GM12878 (cell line): Measurements from ENCODE around the gene BCL2.

Source experiments
- ETV6 ChIP-seq, 2 experiments: fragments of 450-650 bp in 1 of 2; IDR thresholded peaks in 1 of 2; conservative IDR thresholded peaks in 1 of 2; 2 replicates each; pipeline ENCODE4 v1.6.1; 2014; ENCODE audit warnings: antibody characterized with exemption in 1 of 2, borderline replicate concordance in 1 of 2, low read depth in 1 of 2, mild to moderate bottlenecking in 1 of 2, moderate library complexity in 1 of 2
- EZH2 ChIP-seq: IDR thresholded peaks from 2 replicates; pipeline ENCODE4 v1.6.1; 2012; ENCODE audit warnings: low read depth, mild to moderate bottlenecking, control low read depth, inconsistent platforms, low read length, borderline replicate concordance; ENCODE audit not compliant: control insufficient read depth
- FOS ChIP-seq: IDR thresholded peaks from 3 replicates; pipeline ENCODE4 v1.6.1; 2011; ENCODE audit warnings: borderline replicate concordance; ENCODE audit not compliant: insufficient read length; ENCODE audit errors: extremely low read depth
- GABPA ChIP-seq: IDR thresholded peaks from 2 replicates; pipeline ENCODE4 v1.6.1; 2014; ENCODE audit warnings: antibody characterized with exemption, low read depth, mild to moderate bottlenecking, inconsistent platforms
- MXI1 ChIP-seq: fragments of 150-350 bp; IDR thresholded peaks from 2 replicates; pipeline ENCODE4 v1.6.1; 2011; ENCODE audit warnings: low read depth, mild to moderate bottlenecking, inconsistent platforms, low read length, improper control_type of control experiment
- POLR2A ChIP-seq: IDR thresholded peaks from 2 replicates; pipeline ENCODE4 v1.6.1; 2011; ENCODE audit warnings: low read depth, mild to moderate bottlenecking, low read length
- ZZZ3 ChIP-seq: IDR thresholded peaks from 2 replicates; pipeline ENCODE4 v1.6.1; 2011; ENCODE audit warnings: low read depth; ENCODE audit not compliant: control insufficient read depth, insufficient read length
- TF ChIP-seq, protein P1 (sequence below): IDR thresholded peaks from 2 replicates; pipeline ENCODE4 v1.6.1; 2012; ENCODE audit warnings: low read depth, low read length, improper control_type of control experiment
- TF ChIP-seq, protein P2 (sequence below): IDR thresholded peaks from 2 replicates; pipeline ENCODE4 v1.6.1; 2012; ENCODE audit warnings: mild to moderate bottlenecking, low read depth, low read length
- TF ChIP-seq, protein P3 (sequence below), 3 experiments: IDR thresholded peaks in 2 of 3; conservative IDR thresholded peaks in 1 of 3; 2 replicates each; pipeline ENCODE4 v1.5.1; 2011; ENCODE audit warnings: low read depth in 3 of 3, low read length in 3 of 3, mild to moderate bottlenecking in 3 of 3, control low read depth in 2 of 3, moderate library complexity in 2 of 3, inconsistent platforms in 1 of 3, mixed read lengths in 1 of 3; ENCODE audit not compliant: control insufficient read depth in 2 of 3, insufficient read depth in 1 of 3; ENCODE audit errors: extremely low read depth in 1 of 3

DNA sequence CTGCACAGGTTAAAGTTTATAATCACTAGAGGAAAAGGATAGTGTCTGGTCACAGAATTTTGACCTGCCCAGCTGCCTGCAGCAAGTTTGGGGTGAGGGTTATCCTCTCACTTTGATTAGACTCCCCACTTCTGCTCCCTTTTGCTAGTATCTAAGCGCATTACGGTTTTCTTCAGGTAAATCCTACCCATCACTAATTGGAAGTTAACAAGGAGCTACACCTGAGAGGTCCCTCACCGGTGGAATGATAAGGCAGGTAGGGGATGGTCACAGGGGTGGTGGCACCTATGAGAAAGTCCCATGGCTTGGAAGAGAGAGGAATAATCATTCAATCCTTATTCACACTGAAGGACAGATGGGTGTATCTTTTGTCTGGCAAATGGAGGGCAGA is 7.6 kb downstream of the BCL2 start:
- TF ChIP-seq, protein P1, sequence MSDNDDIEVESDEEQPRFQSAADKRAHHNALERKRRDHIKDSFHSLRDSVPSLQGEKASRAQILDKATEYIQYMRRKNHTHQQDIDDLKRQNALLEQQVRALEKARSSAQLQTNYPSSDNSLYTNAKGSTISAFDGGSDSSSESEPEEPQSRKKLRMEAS = no peak
- TF ChIP-seq MXI1 (no peak), EZH2 (no peak), FOS (no peak), GABPA (no peak), ZZZ3 (no peak), ETV6 (conservative IDR thresholded peaks at IDR 0.05 in 1 of 2, IDR thresholded peaks at IDR 0.05 in 1 of 2; ENCODE audit: borderline replicate concordance in 1 of 2, low read depth in 1 of 2) (no peak), POLR2A (no peak; the same call in 1 of the 2 replicates)
- TF ChIP-seq, protein P2, sequence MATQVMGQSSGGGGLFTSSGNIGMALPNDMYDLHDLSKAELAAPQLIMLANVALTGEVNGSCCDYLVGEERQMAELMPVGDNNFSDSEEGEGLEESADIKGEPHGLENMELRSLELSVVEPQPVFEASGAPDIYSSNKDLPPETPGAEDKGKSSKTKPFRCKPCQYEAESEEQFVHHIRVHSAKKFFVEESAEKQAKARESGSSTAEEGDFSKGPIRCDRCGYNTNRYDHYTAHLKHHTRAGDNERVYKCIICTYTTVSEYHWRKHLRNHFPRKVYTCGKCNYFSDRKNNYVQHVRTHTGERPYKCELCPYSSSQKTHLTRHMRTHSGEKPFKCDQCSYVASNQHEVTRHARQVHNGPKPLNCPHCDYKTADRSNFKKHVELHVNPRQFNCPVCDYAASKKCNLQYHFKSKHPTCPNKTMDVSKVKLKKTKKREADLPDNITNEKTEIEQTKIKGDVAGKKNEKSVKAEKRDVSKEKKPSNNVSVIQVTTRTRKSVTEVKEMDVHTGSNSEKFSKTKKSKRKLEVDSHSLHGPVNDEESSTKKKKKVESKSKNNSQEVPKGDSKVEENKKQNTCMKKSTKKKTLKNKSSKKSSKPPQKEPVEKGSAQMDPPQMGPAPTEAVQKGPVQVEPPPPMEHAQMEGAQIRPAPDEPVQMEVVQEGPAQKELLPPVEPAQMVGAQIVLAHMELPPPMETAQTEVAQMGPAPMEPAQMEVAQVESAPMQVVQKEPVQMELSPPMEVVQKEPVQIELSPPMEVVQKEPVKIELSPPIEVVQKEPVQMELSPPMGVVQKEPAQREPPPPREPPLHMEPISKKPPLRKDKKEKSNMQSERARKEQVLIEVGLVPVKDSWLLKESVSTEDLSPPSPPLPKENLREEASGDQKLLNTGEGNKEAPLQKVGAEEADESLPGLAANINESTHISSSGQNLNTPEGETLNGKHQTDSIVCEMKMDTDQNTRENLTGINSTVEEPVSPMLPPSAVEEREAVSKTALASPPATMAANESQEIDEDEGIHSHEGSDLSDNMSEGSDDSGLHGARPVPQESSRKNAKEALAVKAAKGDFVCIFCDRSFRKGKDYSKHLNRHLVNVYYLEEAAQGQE = no peak
- TF ChIP-seq, protein P3, sequence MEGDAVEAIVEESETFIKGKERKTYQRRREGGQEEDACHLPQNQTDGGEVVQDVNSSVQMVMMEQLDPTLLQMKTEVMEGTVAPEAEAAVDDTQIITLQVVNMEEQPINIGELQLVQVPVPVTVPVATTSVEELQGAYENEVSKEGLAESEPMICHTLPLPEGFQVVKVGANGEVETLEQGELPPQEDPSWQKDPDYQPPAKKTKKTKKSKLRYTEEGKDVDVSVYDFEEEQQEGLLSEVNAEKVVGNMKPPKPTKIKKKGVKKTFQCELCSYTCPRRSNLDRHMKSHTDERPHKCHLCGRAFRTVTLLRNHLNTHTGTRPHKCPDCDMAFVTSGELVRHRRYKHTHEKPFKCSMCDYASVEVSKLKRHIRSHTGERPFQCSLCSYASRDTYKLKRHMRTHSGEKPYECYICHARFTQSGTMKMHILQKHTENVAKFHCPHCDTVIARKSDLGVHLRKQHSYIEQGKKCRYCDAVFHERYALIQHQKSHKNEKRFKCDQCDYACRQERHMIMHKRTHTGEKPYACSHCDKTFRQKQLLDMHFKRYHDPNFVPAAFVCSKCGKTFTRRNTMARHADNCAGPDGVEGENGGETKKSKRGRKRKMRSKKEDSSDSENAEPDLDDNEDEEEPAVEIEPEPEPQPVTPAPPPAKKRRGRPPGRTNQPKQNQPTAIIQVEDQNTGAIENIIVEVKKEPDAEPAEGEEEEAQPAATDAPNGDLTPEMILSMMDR (IDR thresholded peaks at IDR 0.05 in 2 of 3, conservative IDR thresholded peaks at IDR 0.05 in 1 of 3; ENCODE audit: control insufficient read depth in 2 of 3, extremely low read depth in 1 of 3, insufficient read depth in 1 of 3, low read depth in 3 of 3, low read length in 3 of 3) = no peak
